T-helper 1 cell (primary cell): Measurements from ENCODE around the gene NDST1.
"Not testable (repeated sequence)": the region's sequence is repeated elsewhere in the genome, so short reads cannot be mapped to it uniquely, and the experiment has no call there.

Experiments
- DNase-seq, 5 donors: peaks; one replicate each; pipeline ENCODE4 v3.0.0-alpha.2; 2012 to 2020

Gene NDST1

GRCh38 chr5:150509992-150510391 lies 2.1 kb downstream of the NDST1 start:
- no peak for DNase-seq

GRCh38 chr5:150510460-150511263 lies 2.7 kb downstream of the NDST1 start:
- DNase-seq = no peak

- DNase-seq = no peak
Observed at GRCh38 chr5:150511578-150512367, 3.8 kb downstream of the NDST1 start.

- no peak for DNase-seq
Observed at GRCh38 chr5:150512368-150512747, 4.4 kb downstream of the NDST1 start.

- no peak for DNase-seq
Observed at GRCh38 chr5:150513375-150514309, 5.7 kb downstream of the NDST1 start.

- no peak for DNase-seq
Observed at GRCh38 chr5:150514708-150515211, 6.8 kb downstream of the NDST1 start.

GRCh38 chr5:150515446-150515845 lies 7.5 kb downstream of the NDST1 start:
- no peak for DNase-seq

- no peak for DNase-seq
Observed at GRCh38 chr5:150516011-150516410, 8.1 kb downstream of the NDST1 start.

GRCh38 chr5:150517272-150518152 lies 9.6 kb downstream of the NDST1 start:
- DNase-seq = no peak

GRCh38 chr5:150518712-150519559 lies 11.0 kb downstream of the NDST1 start:
- DNase-seq = not testable (repeated sequence)

- no peak for DNase-seq
Observed at GRCh38 chr5:150519560-150519945, 11.6 kb downstream of the NDST1 start.

- DNase-seq = no peak
Observed at GRCh38 chr5:150519978-150520377, 12.0 kb downstream of the NDST1 start.

GRCh38 chr5:150520747-150521521 lies 13.0 kb downstream of the NDST1 start:
- no peak for DNase-seq

- no peak for DNase-seq
Observed at GRCh38 chr5:150521522-150521817, 13.5 kb downstream of the NDST1 start.

GRCh38 chr5:150521939-150522503 lies 14.1 kb downstream of the NDST1 start:
- no peak for DNase-seq

- no peak for DNase-seq
Observed at GRCh38 chr5:150522504-150523414, 14.8 kb downstream of the NDST1 start.

GRCh38 chr5:150523472-150524350 lies 15.8 kb downstream of the NDST1 start:
- no peak for DNase-seq

- DNase-seq = no peak
Observed at GRCh38 chr5:150525163-150525562, 17.2 kb downstream of the NDST1 start.
